GM10266 (cell line): ENCODE data around the gene UGT1A9.

Experiments
- DNase-seq: peaks from one replicate; pipeline ENCODE4 v3.0.0; 2012; ENCODE audit errors: extremely low spot score
- CTCF ChIP-seq: IDR thresholded peaks from 2 replicates; pipeline ENCODE4 v1.5.1; 2012; ENCODE audit warnings: mild to moderate bottlenecking, low read depth; ENCODE audit not compliant: control insufficient read depth, insufficient read depth; ENCODE audit errors: missing control alignments

The UGT1A9 gene

GRCh38 chr2:233680361-233681045, 8.8 kb downstream of the UGT1A9 start:
- no peak for DNase-seq
- no peak for TF ChIP-seq CTCF

GRCh38 chr2:233681521-233682099, 9.9 kb downstream of the UGT1A9 start, which contains the start of gene UGT1A7:
UGT1A7 (plus strand) TSS chr2:233681901; CDS start chr2:233681938, 37 bp downstream.
- no peak for TF ChIP-seq CTCF

GRCh38 chr2:233684640-233685039, 12.9 kb downstream of the UGT1A9 start:
- no peak for DNase-seq
- TF ChIP-seq CTCF: no peak

More at GRCh38 chr2:233681521-233682099, 9.9 kb downstream of the UGT1A9 start, which contains the start of gene UGT1A7:
- DNase-seq: no peak

- no peak for TF ChIP-seq CTCF
- DNase-seq: no peak
Measured at GRCh38 chr2:233686928-233687327, 15.2 kb downstream of the UGT1A9 start.

DNA sequence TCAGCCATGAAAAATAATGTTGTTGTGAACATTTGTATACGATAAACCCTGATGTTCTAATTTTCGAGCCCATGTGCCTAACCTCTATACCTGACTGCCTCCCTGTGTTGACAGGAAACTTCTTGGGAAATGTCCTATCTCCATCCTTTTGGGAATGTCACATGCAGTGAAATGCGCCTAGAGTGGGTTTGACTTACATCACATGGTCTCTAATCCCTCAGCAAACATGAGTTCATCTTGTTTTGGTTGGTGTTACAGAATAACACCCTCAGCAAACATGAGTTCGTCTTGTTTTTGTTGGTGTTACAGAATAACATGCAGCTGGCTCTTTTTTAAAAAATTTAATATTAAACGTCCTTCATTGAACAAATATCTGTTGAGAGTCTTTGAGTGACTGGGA, 16.6 kb downstream of the UGT1A9 start:
- TF ChIP-seq CTCF: no peak
- no peak for DNase-seq

DNA sequence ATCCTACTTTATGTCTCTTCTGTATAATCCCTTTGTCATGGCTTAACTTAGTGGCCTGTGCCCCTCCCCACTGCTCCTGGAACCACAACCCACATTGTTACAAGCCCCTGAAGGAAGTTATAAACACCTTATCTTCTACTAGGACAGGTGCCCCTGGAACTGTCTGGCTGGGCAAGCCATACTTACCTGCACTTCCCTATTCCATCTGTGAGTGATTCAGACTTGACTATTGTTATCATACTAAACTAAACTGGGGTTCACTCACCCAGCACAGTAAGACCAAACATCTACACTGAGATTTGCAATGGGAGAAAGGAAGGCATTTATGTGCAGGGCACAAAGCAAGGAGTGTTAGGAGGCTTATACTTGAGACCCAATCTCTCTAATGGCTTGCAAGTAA, 17.3 kb downstream of the UGT1A9 start:
- TF ChIP-seq CTCF: no peak
- DNase-seq: no peak

DNA sequence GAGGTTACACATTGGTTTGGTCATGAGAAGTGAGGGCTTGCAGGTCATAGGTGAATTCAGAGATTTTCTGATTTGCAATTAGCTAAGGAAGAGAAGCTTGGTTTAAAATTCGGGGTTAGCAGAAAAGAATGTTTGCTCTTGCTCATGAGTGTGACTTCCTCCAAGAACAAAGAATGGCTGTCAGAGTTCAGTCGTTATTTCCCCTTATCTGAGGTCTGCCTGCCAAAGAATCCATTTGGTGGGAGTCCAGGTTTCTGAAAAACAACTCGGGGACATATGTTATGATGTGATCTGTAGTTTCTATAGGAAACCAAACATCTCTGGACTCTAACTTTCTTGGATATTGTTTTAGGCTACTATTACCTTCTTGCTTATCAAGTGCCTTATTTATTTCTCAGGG, 17.8 kb downstream of the UGT1A9 start:
- TF ChIP-seq CTCF: no peak
- DNase-seq: no peak
